SH-SY5Y (cell line): ENCODE results near the gene MATN3.

Experiments
- GATA2 ChIP-seq: IDR thresholded peaks from 2 replicates; pipeline ENCODE4 v1.6.1; 2011; ENCODE audit warnings: mild to moderate bottlenecking, low read depth, low read length
- GATA3 ChIP-seq: IDR thresholded peaks from 2 replicates; pipeline ENCODE4 v1.6.1; 2011; ENCODE audit warnings: low read depth, mild to moderate bottlenecking, low read length, moderate library complexity

DNA sequence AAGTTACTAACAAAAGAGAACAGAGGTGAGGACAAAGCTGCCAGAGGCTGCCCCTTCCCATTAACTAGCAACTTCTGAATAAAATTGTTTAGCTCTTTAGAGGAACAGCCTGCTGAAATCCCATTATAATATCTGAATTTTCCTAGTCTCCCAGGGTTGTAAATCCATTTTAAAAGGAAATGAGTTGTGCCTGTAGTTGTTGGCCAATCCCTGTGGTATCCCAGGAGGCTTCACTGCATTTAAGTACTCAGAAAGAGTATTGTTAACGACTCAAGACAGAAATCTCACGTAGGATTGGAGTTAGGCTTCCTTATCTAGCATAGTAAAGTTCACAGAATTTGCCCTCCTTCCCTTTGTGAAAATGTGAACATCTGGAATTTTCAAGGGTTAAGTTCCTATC is 30.1 kb upstream of the MATN3 start:
- no peak for TF ChIP-seq GATA2
- no peak for TF ChIP-seq GATA3
